Measurements from ENCODE around the gene PARP16. TPM values are rescaled to one million over a fixed set of nuclear protein-coding genes. Genes with fewer than 3 reads are reported as not detected.
A peak's percentile ranks its signal among the peaks of the same experiment; 100 is the strongest.

The PARP16 gene
- total RNA-seq, 1 experiment from 2014 or later = 6.1 TPM

DNA sequence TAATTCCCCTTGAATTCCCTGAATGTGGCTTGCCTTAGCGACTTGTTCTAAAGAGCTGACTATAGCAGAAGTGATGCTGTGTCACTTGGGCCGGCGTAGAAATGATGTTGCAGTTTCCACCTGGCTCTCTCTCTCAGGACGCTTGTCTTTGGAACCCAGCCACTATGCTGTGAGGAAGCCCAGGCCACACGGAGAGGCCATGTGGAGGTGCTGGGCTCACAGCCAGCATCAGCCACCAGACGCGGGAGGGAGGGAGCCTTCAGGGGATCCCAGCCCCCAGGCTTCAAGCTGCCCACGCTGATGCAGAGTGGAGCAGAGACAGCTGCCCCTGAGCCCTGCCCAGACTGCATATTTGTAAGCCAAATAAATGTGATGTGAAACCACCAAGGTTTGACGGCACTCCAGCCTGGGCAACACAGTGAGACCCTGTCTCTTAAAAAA lies 36.4 kb upstream of the PARP16 start:
- BruUV-seq (replicated peaks) = no TSS peak
- CTCF ChIA-PET = interaction anchor here (12.9 kb wide), 1 partner anchor 61 kb away, joined by 210 read pairs; no protein-coding TSS in a partner anchor
- intact Hi-C loops (cut with micrococcal nuclease) = no loop called here
- Mint-ChIP-seq H3K4me1 (ENCODE audit: insufficient read depth, unreplicated experiment) (no peaks in the 10 kb centered on the region), H3K4me3 (ENCODE audit: unreplicated experiment) (no peak overlapping the region), H3K27me3 (ENCODE audit: insufficient read depth, unreplicated experiment) (no peaks in the 10 kb centered on the region), H3K27ac (ENCODE audit: low read depth, unreplicated experiment) (peak overlapping the region; percentile 23), H3K36me3 (ENCODE audit: insufficient read depth, unreplicated experiment) (no peaks in the 10 kb centered on the region), H3K9me3 (ENCODE audit: unreplicated experiment) (no peaks in the 10 kb centered on the region)
- POLR2A ChIA-PET = no interaction called here
- peak; percentile 54 for DNase-seq (ENCODE audit: unreplicated experiment)
- TF ChIP-seq, protein P1, sequence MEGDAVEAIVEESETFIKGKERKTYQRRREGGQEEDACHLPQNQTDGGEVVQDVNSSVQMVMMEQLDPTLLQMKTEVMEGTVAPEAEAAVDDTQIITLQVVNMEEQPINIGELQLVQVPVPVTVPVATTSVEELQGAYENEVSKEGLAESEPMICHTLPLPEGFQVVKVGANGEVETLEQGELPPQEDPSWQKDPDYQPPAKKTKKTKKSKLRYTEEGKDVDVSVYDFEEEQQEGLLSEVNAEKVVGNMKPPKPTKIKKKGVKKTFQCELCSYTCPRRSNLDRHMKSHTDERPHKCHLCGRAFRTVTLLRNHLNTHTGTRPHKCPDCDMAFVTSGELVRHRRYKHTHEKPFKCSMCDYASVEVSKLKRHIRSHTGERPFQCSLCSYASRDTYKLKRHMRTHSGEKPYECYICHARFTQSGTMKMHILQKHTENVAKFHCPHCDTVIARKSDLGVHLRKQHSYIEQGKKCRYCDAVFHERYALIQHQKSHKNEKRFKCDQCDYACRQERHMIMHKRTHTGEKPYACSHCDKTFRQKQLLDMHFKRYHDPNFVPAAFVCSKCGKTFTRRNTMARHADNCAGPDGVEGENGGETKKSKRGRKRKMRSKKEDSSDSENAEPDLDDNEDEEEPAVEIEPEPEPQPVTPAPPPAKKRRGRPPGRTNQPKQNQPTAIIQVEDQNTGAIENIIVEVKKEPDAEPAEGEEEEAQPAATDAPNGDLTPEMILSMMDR (IDR thresholded peaks at IDR 0.05; ENCODE audit: unreplicated experiment) = no peak

DNA sequence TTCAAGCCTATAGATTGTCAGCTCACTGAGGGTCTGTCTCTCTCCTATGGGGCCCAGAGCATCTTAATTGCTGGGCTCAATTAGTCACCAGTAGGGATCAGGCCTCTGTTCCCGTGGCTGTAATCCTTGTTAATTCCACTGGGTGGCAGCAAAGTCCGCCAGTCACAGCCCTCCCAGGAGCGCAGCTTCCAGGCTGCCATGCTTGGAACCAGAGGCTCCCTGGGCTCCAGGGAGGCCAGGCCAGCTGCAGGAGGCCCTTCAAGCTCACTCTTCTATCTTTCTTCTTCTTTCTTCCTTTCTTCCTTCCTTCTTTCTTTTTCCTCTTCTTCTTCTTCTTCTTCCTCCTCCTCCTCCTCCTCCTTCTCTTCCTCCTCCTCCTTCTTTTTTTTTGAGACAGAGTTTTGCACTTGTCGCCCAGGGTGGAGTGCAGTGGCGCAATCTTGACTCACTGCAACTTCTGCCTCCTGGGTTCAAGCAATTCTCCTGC lies 32.2 kb upstream of the PARP16 start:
- no peaks in the 10 kb centered on the region for H3K36me3 Mint-ChIP-seq (ENCODE audit: insufficient read depth, unreplicated experiment)
- no peak overlapping the region for H3K4me3 Mint-ChIP-seq (ENCODE audit: unreplicated experiment)
- BruUV-seq (replicated peaks) = no TSS peak
- H3K27me3 Mint-ChIP-seq (ENCODE audit: insufficient read depth, unreplicated experiment) = peaks cover 11% of the 10 kb centered on the region
- no peak overlapping the region for H3K27ac Mint-ChIP-seq (ENCODE audit: low read depth, unreplicated experiment)
- H3K4me1 Mint-ChIP-seq (ENCODE audit: insufficient read depth, unreplicated experiment) = no peaks in the 10 kb centered on the region
- POLR2A ChIA-PET = interaction anchor here (0.7 to 1.1 kb wide), 2 partner anchors 66 to 67 kb away, joined by 3 read pairs; no protein-coding TSS in a partner anchor
- CTCF ChIA-PET = interaction anchor here (0.6 to 12.9 kb wide), 21 partner anchors 9 to 143 kb away, joined by 3 to 210 read pairs (median 5); no protein-coding TSS in a partner anchor
- intact Hi-C loops (cut with micrococcal nuclease) = loop anchor here (1.0 kb wide), 2 partner anchors 66 to 81 kb away; no protein-coding TSS in a partner anchor
- peak; percentile 83 for DNase-seq (ENCODE audit: unreplicated experiment)
- TF ChIP-seq, protein P1 (IDR thresholded peaks at IDR 0.05; ENCODE audit: unreplicated experiment) = peak; percentile 91
- no peaks in the 10 kb centered on the region for H3K9me3 Mint-ChIP-seq (ENCODE audit: unreplicated experiment)

DNA sequence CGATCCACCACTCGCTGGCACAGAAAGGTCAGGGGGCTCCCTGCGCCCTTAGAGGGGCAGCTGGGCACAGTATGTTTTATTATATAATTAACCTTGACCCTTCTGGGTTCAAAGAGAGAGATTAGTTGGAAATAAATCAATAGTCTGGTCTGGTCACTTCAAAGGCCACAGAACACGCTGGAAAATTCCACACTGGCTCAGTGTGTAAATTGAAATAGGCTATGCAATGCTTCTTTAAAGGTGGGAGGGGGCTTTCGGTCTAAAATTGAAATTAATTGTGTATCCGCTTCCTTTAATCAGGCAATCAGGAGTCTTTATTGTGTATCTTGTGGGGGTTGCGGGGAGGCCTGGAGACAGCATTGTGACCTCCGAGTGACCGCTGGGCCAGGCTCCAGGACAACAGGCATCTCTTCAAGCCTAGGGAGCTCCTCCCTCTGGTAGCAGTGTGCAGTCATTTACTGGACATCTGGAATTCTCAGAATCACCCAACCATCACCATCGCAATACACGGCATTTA lies 25.8 kb upstream of the PARP16 start:
- ChIA-PET CTCF (interaction anchor here (2.2 to 12.9 kb wide), 2 partner anchors 72 to 88 kb away, joined by 7 to 210 read pairs; no protein-coding TSS in a partner anchor), POLR2A (no interaction called here)
- no peak overlapping the region for H3K4me3 Mint-ChIP-seq (ENCODE audit: unreplicated experiment)
- no peak overlapping the region for H3K27ac Mint-ChIP-seq (ENCODE audit: low read depth, unreplicated experiment)
- no peak for DNase-seq (ENCODE audit: unreplicated experiment)
- peaks cover 11% of the 10 kb centered on the region for H3K27me3 Mint-ChIP-seq (ENCODE audit: insufficient read depth, unreplicated experiment)
- H3K36me3 Mint-ChIP-seq (ENCODE audit: insufficient read depth, unreplicated experiment) = peaks cover 4% of the 10 kb centered on the region
- H3K4me1 Mint-ChIP-seq (ENCODE audit: insufficient read depth, unreplicated experiment) = no peaks in the 10 kb centered on the region
- no peaks in the 10 kb centered on the region for H3K9me3 Mint-ChIP-seq (ENCODE audit: unreplicated experiment)
- BruUV-seq (replicated peaks) = no TSS peak
- TF ChIP-seq, protein P1 (IDR thresholded peaks at IDR 0.05; ENCODE audit: unreplicated experiment) = no peak
- intact Hi-C loops (cut with micrococcal nuclease) = no loop called here

DNA sequence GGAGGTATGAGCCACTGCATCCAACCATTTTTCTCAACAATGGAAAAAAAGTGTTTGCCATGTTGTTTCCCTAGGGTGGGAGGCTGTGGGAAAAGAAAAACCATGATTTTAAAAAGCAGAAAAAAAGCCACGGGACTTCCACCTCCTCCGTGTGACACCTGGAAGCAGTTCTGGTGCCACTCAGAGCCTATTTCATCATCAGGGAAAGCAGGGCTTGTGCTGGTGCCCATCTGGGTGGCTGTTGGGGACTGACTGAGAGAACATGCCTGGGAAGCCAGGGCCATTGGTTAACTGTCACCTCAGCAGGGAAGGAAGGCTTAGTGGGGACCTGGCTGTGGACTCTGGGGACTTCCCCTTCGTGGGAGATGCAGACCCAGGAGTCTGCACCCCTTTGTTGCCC lies 25.1 kb upstream of the PARP16 start:
- CTCF ChIA-PET = no interaction called here
- no peak overlapping the region for H3K27ac Mint-ChIP-seq (ENCODE audit: low read depth, unreplicated experiment)
- no TSS peak for BruUV-seq (replicated peaks)
- H3K4me3 Mint-ChIP-seq (ENCODE audit: unreplicated experiment) = no peak overlapping the region
- H3K36me3 Mint-ChIP-seq (ENCODE audit: insufficient read depth, unreplicated experiment) = peaks cover 4% of the 10 kb centered on the region
- H3K27me3 Mint-ChIP-seq (ENCODE audit: insufficient read depth, unreplicated experiment) = peaks cover 11% of the 10 kb centered on the region
- no peaks in the 10 kb centered on the region for H3K9me3 Mint-ChIP-seq (ENCODE audit: unreplicated experiment)
- H3K4me1 Mint-ChIP-seq (ENCODE audit: insufficient read depth, unreplicated experiment) = no peaks in the 10 kb centered on the region
- TF ChIP-seq, protein P1 (IDR thresholded peaks at IDR 0.05; ENCODE audit: unreplicated experiment) = no peak
- intact Hi-C loops (cut with micrococcal nuclease) = no loop called here
- POLR2A ChIA-PET = no interaction called here
- no peak for DNase-seq (ENCODE audit: unreplicated experiment)
